BJ (cell line): ENCODE results near the gene OPA3. TPM values are rescaled to one million over a fixed set of nuclear protein-coding genes. Genes with fewer than 3 reads are reported as not detected.

Experiments
- CTCF ChIA-PET: fragments of 350-600 bp; formaldehyde crosslinking; extraction: SDS; loops from one replicate; lab custom pipeline; 2021; ENCODE audit warnings: antibody characterized with exemption, inconsistent platforms; lab: Yijun Ruan, JAX
- POLR2A ChIA-PET: fragments of 300-600 bp; sonication (Branson Sonifier 250); formaldehyde crosslinking; extraction: SDS; loops from one replicate; lab custom pipeline; 2021; ENCODE audit warnings: antibody characterized with exemption; lab: Charles Lee
- DNase-seq: peaks from one replicate; pipeline ENCODE4 v3.0.0-alpha.2; 2011; ENCODE audit warnings: low read depth
- H3K27me3 ChIP-seq: 2 replicates; pipeline ENCODE4 v1.6.0; 2011; ENCODE audit warnings: low read length; ENCODE audit not compliant: control insufficient read depth, insufficient read depth
- H3K36me3 ChIP-seq: 2 replicates; pipeline ENCODE4 v1.5.1; 2011; ENCODE audit warnings: low read length; ENCODE audit not compliant: control insufficient read depth, insufficient read depth
- H3K4me3 ChIP-seq: 2 replicates; pipeline ENCODE4 v1.5.1; 2011; ENCODE audit warnings: low read depth, mild to moderate bottlenecking, control low read depth, low read length
- CTCF ChIP-seq: IDR thresholded peaks from 2 replicates; pipeline ENCODE4 v1.5.1; 2011; ENCODE audit warnings: low read depth, mild to moderate bottlenecking, control low read depth, inconsistent platforms, low read length, moderate library complexity; ENCODE audit not compliant: insufficient read depth
- polyA plus RNA-seq: library from polyadenylated mRNA; depleted of rRNA; stranded (reverse); fragments of >200 nt; gene quantifications from 2 replicates; pipeline ENCODE4 v1.2.3, GENCODE V29; 2011

The OPA3 gene
- polyA plus RNA-seq, 1 experiment, result 15.1 TPM

DNA sequence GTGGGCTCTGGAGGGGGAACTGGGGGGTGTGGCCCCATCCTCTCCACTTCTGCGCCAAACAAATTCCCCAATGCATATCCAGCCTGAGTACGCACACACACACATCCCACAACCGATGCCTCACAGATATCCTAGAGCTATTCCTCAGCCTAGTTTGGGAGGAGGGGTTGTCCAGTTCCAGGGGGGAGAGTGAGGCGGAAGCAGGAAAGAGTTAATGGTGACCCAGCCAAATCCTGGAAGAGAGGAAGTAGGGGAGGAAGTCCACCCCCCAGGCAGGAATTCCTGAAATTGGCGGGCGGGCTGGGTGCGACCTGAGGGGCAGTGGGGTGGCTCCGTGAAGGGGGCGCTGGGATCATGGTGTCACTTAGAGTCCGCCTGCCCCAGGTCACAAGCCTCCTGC, 16.5 kb upstream of the OPA3 start:
- no peak for DNase-seq
- Histone ChIP-seq H3K4me3 (no peak overlapping the region), H3K27me3 (peaks cover 12% of the 10 kb centered on the region), H3K36me3 (no peaks in the 10 kb centered on the region)
- ChIA-PET POLR2A (no interaction called here), CTCF (interaction anchor here (0.9 to 1.9 kb wide), 2 partner anchors 40 to 41 kb away, joined by 3 to 11 read pairs; no protein-coding TSS in a partner anchor)
- no peak for TF ChIP-seq CTCF

DNA sequence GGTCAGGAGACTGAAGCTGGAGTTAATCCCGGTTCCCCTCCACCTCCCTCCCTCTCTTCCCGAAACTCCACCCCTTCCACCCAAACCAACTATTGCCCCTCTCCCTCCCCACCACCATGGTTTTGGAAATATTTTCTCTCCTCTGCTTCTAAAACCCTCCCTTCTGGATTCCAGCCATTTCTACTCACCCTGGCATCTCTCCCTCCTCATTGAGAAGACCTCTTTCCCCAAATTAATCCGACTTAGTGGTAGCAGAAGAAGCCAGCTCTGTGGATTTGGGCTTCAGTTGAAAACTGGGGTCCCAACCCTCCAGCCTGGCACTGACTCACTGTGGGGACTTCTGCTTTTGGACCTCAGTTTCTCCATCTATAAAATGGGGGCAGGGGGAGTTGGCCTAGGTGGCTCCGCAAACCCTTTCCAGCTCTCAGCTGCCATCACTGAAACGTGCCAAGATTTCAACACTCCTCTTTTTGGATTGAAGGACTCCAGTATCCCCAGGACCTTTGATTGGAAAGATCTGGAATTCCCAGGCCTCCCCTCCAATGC, 15.8 kb upstream of the OPA3 start:
- DNase-seq, result no peak
- no peak for TF ChIP-seq CTCF
- CTCF ChIA-PET, result interaction anchor here (0.9 to 1.9 kb wide), 2 partner anchors 40 to 41 kb away, joined by 3 to 11 read pairs; no protein-coding TSS in a partner anchor
- Histone ChIP-seq H3K4me3 (no peak overlapping the region), H3K36me3 (no peaks in the 10 kb centered on the region), H3K27me3 (peaks cover 12% of the 10 kb centered on the region)
- POLR2A ChIA-PET, result no interaction called here

- Histone ChIP-seq H3K4me3 (no peak overlapping the region), H3K27me3 (peaks cover 12% of the 10 kb centered on the region), H3K36me3 (no peaks in the 10 kb centered on the region)
- CTCF ChIA-PET, result interaction anchor here (0.6 to 2.6 kb wide), 2 partner anchors 43 to 153 kb away, joined by 3 to 19 read pairs; no protein-coding TSS in a partner anchor
- DNase-seq, result no peak
- POLR2A ChIA-PET, result interaction anchor here (0.5 to 0.6 kb wide), 2 partner anchors 29 to 183 kb away, joined by 3 to 6 read pairs; partner anchors contain the start of gene DMPK
- TF ChIP-seq CTCF, result no peak
These were observed 14.7 kb upstream of the OPA3 start for GRCh38 chr19:45599286-45599685.

GRCh38 chr19:45598267-45599001, 13.8 kb upstream of the OPA3 start:
- CTCF ChIA-PET, result interaction anchor here (1.6 to 2.6 kb wide), 2 partner anchors 9 to 44 kb away, joined by 9 to 19 read pairs; no protein-coding TSS in a partner anchor
- Histone ChIP-seq H3K27me3 (peaks cover 12% of the 10 kb centered on the region), H3K4me3 (no peak overlapping the region)

More at GRCh38 chr19:45598267-45599001, 13.8 kb upstream of the OPA3 start:
- H3K36me3 ChIP-seq, result no peaks in the 10 kb centered on the region
- POLR2A ChIA-PET, result interaction anchor here (0.5 kb wide), 2 partner anchors 30 to 32 kb away, joined by 6 read pairs; no protein-coding TSS in a partner anchor
- DNase-seq, result no peak
- no peak for TF ChIP-seq CTCF
